ENCODE data around the gene KANK3.
A peak's percentile ranks its signal among the peaks of the same experiment; 100 is the strongest.
"Not testable (repeated sequence)": the region's sequence is repeated elsewhere in the genome, so short reads cannot be mapped to it uniquely, and the experiment has no call there.

Gene KANK3

GRCh38 chr19:8320564-8321066 lies 22.4 kb downstream of the KANK3 start:
- H3K4me3 ChIP-seq (ENCODE audit: low read depth, low read length) = peak overlapping the region; percentile 80

- H3K4me3 ChIP-seq (ENCODE audit: low read depth, low read length) = peak overlapping the region; percentile 80
Measured at GRCh38 chr19:8319807-8320520, 23.1 kb downstream of the KANK3 start.

- not testable (repeated sequence) for H3K4me3 ChIP-seq (ENCODE audit: low read depth, low read length)
Measured at GRCh38 chr19:8318835-8319234, 24.2 kb downstream of the KANK3 start.

- H3K4me3 ChIP-seq (ENCODE audit: low read depth, low read length) = no peak overlapping the region
Measured at GRCh38 chr19:8316351-8317125, 26.5 kb downstream of the KANK3 start.

GRCh38 chr19:8314981-8315640 lies 28.0 kb downstream of the KANK3 start:
- H3K4me3 ChIP-seq (ENCODE audit: low read depth, low read length) = not testable (repeated sequence)

- no peak overlapping the region for H3K4me3 ChIP-seq (ENCODE audit: low read depth, low read length)
Measured at GRCh38 chr19:8311461-8312260, 31.4 kb downstream of the KANK3 start.

GRCh38 chr19:8310342-8311055 lies 32.6 kb downstream of the KANK3 start:
- H3K4me3 ChIP-seq (ENCODE audit: low read depth, low read length) = no peak overlapping the region

GRCh38 chr19:8308891-8309291 lies 34.2 kb downstream of the KANK3 start:
- H3K4me3 ChIP-seq (ENCODE audit: low read depth, low read length) = peak overlapping the region; percentile 85

GRCh38 chr19:8307965-8308866 lies 34.8 kb downstream of the KANK3 start, which contains the start of gene CD320:
Gene CD320, minus strand, starts transcription at chr19:8308358. Its CDS starts 68 bp downstream, at chr19:8308290.
- peak within 1 kb of the TSS; percentile 85 for H3K4me3 ChIP-seq (ENCODE audit: low read depth, low read length)

- H3K4me3 ChIP-seq (ENCODE audit: low read depth, low read length) = peak overlapping the region; percentile 85
Measured at GRCh38 chr19:8307400-8307964, 35.6 kb downstream of the KANK3 start.

GRCh38 chr19:8306235-8307054 lies 36.6 kb downstream of the KANK3 start:
- no peak overlapping the region for H3K4me3 ChIP-seq (ENCODE audit: low read depth, low read length)

- H3K4me3 ChIP-seq (ENCODE audit: low read depth, low read length) = no peak overlapping the region
Measured at GRCh38 chr19:8305798-8306197, 37.3 kb downstream of the KANK3 start.

GRCh38 chr19:8304841-8305621 lies 38.0 kb downstream of the KANK3 start:
- H3K4me3 ChIP-seq (ENCODE audit: low read depth, low read length) = no peak overlapping the region

- no peak overlapping the region for H3K4me3 ChIP-seq (ENCODE audit: low read depth, low read length)
Measured at GRCh38 chr19:8302734-8303133, 40.3 kb downstream of the KANK3 start.

- no peak overlapping the region for H3K4me3 ChIP-seq (ENCODE audit: low read depth, low read length)
Measured at GRCh38 chr19:8302357-8302691, 40.7 kb downstream of the KANK3 start.

GRCh38 chr19:8291337-8291736 lies 51.7 kb downstream of the KANK3 start:
- not testable (repeated sequence) for H3K4me3 ChIP-seq (ENCODE audit: low read depth, low read length)

- H3K4me3 ChIP-seq (ENCODE audit: low read depth, low read length) = not testable (repeated sequence)
Measured at GRCh38 chr19:8276508-8276907, 66.6 kb downstream of the KANK3 start.
